Mammary epithelial cell (primary cell): ENCODE measurements around the gene MAP2K1.

ENCODE experiments used
- CTCF ChIP-seq, 2 donors: IDR thresholded peaks in 1 of 2; conservative IDR thresholded peaks in 1 of 2; 2 replicates each; pipeline ENCODE4 v1.5.1; 2011 to 2012; ENCODE audit warnings: inconsistent platforms in 2 of 2, low read length in 2 of 2, mild to moderate bottlenecking in 2 of 2, control low read depth in 1 of 2, low read depth in 1 of 2; ENCODE audit not compliant: insufficient read depth in 1 of 2; ENCODE audit errors: extremely low read depth in 1 of 2
- EZH2 ChIP-seq: IDR thresholded peaks from 2 replicates; pipeline ENCODE4 v1.6.1; 2012; ENCODE audit warnings: low read length, inconsistent platforms, borderline replicate concordance

DNA sequence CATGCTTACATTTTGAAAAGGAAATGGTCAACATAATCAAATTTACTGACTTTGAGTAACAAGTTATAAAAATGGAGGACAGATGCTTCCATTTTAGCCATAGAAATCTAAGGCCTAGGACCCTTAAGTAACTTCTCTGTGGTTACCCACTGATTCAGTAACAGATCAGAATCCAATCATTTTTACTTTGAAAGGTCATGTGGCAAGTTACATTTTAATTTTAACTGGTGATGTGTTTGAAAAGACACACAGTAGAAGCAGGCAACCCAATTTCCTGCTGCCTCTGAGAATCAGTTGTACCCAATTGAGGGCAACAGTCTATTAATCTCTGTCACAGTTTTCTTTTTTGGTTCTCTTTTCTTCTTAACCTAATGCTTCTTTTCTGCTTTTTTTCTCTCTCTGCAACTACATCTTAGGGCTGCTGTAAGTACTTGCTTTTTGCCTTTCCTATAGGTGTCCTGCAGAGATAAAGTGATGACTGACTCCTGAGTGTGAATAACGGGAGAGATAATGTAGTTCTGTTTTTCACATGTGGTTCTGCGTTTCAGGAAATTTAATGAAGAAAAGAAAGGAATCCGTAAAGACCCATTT is 121.7 kb downstream of the MAP2K1 start:
- no peak for TF ChIP-seq CTCF (conservative IDR thresholded peaks at IDR 0.05 in 1 of 2, IDR thresholded peaks at IDR 0.05 in 1 of 2; ENCODE audit: extremely low read depth in 1 of 2, insufficient read depth in 1 of 2, low read depth in 1 of 2, low read length in 2 of 2)
- no peak for TF ChIP-seq EZH2
